ENCODE data around the gene EXOC6B. TPM values are rescaled to one million over a fixed set of nuclear protein-coding genes. Genes with fewer than 3 reads are reported as not detected.
A peak's percentile ranks its signal among the peaks of the same experiment; 100 is the strongest.

EXOC6B gene
- polyA plus RNA-seq, 2 of the 4 experiments (the other 2 are of a cell fraction): 15.5 to 24.7 TPM

DNA sequence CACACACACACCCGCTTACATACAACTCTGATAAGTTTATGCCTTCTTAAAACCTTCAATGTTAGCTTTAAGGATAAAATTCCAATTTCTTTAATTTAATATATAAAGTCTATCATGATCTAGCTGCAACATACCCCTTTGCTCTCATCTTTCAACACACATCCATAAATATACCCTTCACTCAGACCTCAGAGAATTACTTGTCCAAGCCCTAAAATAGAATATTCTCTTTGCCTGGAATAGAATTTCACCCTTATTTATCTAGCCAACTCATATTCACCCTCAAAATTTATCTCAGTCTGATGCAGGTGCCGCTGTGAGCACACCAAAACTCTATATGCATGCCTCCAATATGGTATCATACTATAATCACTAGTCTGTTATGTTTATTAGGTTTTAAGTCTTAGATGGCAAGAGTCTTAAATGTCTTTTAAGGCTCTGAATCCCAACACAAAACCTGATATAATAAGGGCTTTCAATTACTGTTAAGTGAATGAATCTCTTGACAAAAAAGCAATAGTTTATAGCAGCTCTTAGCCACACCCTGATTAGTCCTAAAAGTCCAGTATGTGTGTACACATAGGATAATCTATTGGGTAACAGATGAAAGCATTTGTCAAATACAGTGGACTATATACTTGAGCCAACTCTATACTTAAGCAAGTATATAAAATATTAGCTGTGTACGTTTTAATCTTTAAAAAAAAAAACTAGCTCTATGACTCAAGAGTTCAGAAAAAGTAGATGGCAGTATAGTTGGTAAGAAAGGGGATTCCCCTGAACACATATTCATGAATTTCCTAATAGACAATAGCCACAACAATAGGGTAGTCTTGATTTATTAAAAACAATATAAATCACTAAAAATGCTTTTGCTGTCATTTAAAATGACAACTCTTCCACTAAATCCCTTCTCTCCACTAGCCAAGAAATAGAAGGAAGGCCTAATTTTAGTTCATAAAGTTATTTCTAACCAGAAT, 144.5 kb downstream of the EXOC6B start:
- ChIA-PET CTCF (interaction anchor here (0.6 to 1.0 kb wide), 3 partner anchors 12 to 51 kb away, joined by 3 to 5 read pairs (median 4); no protein-coding TSS in a partner anchor), POLR2A (no interaction called here)
- peak; percentile 46 for FAIRE-seq
- Histone ChIP-seq H3K4me3 (no peak overlapping the region), H3K4me2 (peak overlapping the region; percentile 18; the same call in 2 of the 3 replicates), H3K27ac (no peak overlapping the region), H3K4me1 (peaks cover 36% of the 10 kb centered on the region), H3K9me3 (no peaks in the 10 kb centered on the region)
- no peak for TF ChIP-seq EHF (CRISPR knock-in tag; IDR thresholded peaks at IDR 0.05)
- TF ChIP-seq, protein P1, sequence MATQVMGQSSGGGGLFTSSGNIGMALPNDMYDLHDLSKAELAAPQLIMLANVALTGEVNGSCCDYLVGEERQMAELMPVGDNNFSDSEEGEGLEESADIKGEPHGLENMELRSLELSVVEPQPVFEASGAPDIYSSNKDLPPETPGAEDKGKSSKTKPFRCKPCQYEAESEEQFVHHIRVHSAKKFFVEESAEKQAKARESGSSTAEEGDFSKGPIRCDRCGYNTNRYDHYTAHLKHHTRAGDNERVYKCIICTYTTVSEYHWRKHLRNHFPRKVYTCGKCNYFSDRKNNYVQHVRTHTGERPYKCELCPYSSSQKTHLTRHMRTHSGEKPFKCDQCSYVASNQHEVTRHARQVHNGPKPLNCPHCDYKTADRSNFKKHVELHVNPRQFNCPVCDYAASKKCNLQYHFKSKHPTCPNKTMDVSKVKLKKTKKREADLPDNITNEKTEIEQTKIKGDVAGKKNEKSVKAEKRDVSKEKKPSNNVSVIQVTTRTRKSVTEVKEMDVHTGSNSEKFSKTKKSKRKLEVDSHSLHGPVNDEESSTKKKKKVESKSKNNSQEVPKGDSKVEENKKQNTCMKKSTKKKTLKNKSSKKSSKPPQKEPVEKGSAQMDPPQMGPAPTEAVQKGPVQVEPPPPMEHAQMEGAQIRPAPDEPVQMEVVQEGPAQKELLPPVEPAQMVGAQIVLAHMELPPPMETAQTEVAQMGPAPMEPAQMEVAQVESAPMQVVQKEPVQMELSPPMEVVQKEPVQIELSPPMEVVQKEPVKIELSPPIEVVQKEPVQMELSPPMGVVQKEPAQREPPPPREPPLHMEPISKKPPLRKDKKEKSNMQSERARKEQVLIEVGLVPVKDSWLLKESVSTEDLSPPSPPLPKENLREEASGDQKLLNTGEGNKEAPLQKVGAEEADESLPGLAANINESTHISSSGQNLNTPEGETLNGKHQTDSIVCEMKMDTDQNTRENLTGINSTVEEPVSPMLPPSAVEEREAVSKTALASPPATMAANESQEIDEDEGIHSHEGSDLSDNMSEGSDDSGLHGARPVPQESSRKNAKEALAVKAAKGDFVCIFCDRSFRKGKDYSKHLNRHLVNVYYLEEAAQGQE (IDR thresholded peaks at IDR 0.05): no peak
- TF ChIP-seq TP53 (CRISPR knock-in tag; IDR thresholded peaks at IDR 0.05): no peak
- 59% methylated on average over 3 of the region's 3 CpGs for WGBS (ENCODE audit: missing lambda C conversion rate)
- DNase-seq (ENCODE audit: low read depth in 1 of 2, low spot score in 1 of 2): no peak
- ATAC-seq: peak in 1 of 2 experiments; percentile 28; a peak in 1 of 6 replicates

DNA sequence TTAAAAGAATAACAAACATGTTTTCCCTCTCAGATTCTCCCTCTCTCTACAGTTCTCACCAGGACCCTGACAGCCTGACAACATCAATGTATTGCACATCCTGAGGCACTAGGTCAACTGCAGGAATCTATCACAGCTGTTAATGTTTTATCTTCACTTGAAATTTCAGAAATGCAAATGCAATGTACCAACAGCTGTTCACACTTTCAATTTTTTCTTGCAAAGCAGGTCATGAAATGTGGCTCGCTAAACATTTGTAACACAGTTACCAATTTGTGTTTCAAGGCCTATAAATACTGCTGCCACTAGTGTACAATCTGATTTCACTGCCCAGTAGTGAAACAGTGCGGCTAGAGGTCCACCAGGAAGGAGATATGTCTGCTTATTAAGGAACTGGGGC, 147.8 kb downstream of the EXOC6B start:
- no peak for ATAC-seq
- H3K4me3 ChIP-seq: no peak overlapping the region
- TF ChIP-seq, protein P2, sequence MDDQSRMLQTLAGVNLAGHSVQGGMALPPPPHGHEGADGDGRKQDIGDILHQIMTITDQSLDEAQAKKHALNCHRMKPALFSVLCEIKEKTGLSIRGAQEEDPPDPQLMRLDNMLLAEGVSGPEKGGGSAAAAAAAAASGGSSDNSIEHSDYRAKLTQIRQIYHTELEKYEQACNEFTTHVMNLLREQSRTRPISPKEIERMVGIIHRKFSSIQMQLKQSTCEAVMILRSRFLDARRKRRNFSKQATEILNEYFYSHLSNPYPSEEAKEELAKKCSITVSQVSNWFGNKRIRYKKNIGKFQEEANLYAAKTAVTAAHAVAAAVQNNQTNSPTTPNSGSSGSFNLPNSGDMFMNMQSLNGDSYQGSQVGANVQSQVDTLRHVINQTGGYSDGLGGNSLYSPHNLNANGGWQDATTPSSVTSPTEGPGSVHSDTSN (IDR thresholded peaks at IDR 0.05): no peak
- TF ChIP-seq, protein P3, sequence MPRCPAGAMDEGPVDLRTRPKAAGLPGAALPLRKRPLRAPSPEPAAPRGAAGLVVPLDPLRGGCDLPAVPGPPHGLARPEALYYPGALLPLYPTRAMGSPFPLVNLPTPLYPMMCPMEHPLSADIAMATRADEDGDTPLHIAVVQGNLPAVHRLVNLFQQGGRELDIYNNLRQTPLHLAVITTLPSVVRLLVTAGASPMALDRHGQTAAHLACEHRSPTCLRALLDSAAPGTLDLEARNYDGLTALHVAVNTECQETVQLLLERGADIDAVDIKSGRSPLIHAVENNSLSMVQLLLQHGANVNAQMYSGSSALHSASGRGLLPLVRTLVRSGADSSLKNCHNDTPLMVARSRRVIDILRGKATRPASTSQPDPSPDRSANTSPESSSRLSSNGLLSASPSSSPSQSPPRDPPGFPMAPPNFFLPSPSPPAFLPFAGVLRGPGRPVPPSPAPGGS (IDR thresholded peaks at IDR 0.05): no peak
- TF ChIP-seq EP300 (IDR thresholded peaks at IDR 0.05): no peak
- TF ChIP-seq NPAS2 (CRISPR knock-in tag; IDR thresholded peaks at IDR 0.05; ENCODE audit: borderline replicate concordance): no peak
- no peak for TF ChIP-seq HOXA7 (CRISPR knock-in tag; IDR thresholded peaks at IDR 0.05)
- TF ChIP-seq CHD4 (IDR thresholded peaks at IDR 0.05; ENCODE audit: borderline replicate concordance): no peak
- TF ChIP-seq RAD21 (conservative IDR thresholded peaks at IDR 0.05 in 1 of 2, IDR thresholded peaks at IDR 0.05 in 1 of 2): no peak
- no peak for TF ChIP-seq CBX8 (IDR thresholded peaks at IDR 0.05)
- no peak for TF ChIP-seq BHLHE40 (IDR thresholded peaks at IDR 0.05; ENCODE audit: low read depth, low read length)
- TF ChIP-seq MAZ (IDR thresholded peaks at IDR 0.05; ENCODE audit: borderline replicate concordance, low read depth, low read length): no peak
- peak overlapping the region; percentile 40 to 65; a peak in 4 of 6 replicates for H3K27ac ChIP-seq
- 99% methylated on average over 2 of the region's 2 CpGs for whole genome bisulfite sequencing (ENCODE audit: missing lambda C conversion rate)
- FAIRE-seq: no peak
- DNase-seq (ENCODE audit: low read depth in 1 of 2, low spot score in 1 of 2): no peak
- H3K4me1 ChIP-seq: peaks cover 68% of the 10 kb centered on the region
- ChIA-PET POLR2A (no interaction called here), CTCF (interaction anchor here (1.2 kb wide), 1 partner anchor 67 kb away, joined by 3 read pairs; no protein-coding TSS in a partner anchor)
- H3K4me2 ChIP-seq: peak overlapping the region; percentile 80
- no peaks in the 10 kb centered on the region for H3K9me3 ChIP-seq
